Kidney epithelial cell (primary cell): Measurements from ENCODE around the gene HDAC1. TPM values are rescaled to one million over a fixed set of nuclear protein-coding genes. Genes with fewer than 3 reads are reported as not detected.

ENCODE experiments used
- DNase-seq: peaks from one replicate; pipeline ENCODE4 v3.0.0-alpha.2; 2010; ENCODE audit warnings: low read depth
- H3K27me3 ChIP-seq: 2 replicates; pipeline ENCODE4 v1.6.0; 2011; ENCODE audit warnings: low read length; ENCODE audit not compliant: control insufficient read depth, insufficient read depth
- H3K36me3 ChIP-seq: 2 replicates; pipeline ENCODE4 v1.5.1; 2011; ENCODE audit warnings: low read length; ENCODE audit not compliant: control insufficient read depth, insufficient read depth
- H3K4me3 ChIP-seq: 2 replicates; pipeline ENCODE4 v1.5.1; 2011; ENCODE audit warnings: low read depth, mild to moderate bottlenecking, control low read depth, low read length
- CTCF ChIP-seq: IDR thresholded peaks from 2 replicates; pipeline ENCODE4 v1.5.1; 2011; ENCODE audit warnings: mild to moderate bottlenecking, moderate library complexity, low read length, control low read depth, inconsistent platforms; ENCODE audit not compliant: insufficient read depth, poor library complexity, severe bottlenecking
- total RNA-seq: library from RNA; depleted of rRNA; stranded (reverse); fragments of >200 nt; gene quantifications from 2 replicates; pipeline ENCODE4 v1.2.3, GENCODE V29; 2015

Gene HDAC1
- total RNA-seq, 1 donor from 2014 or later: 85.7 TPM

DNA sequence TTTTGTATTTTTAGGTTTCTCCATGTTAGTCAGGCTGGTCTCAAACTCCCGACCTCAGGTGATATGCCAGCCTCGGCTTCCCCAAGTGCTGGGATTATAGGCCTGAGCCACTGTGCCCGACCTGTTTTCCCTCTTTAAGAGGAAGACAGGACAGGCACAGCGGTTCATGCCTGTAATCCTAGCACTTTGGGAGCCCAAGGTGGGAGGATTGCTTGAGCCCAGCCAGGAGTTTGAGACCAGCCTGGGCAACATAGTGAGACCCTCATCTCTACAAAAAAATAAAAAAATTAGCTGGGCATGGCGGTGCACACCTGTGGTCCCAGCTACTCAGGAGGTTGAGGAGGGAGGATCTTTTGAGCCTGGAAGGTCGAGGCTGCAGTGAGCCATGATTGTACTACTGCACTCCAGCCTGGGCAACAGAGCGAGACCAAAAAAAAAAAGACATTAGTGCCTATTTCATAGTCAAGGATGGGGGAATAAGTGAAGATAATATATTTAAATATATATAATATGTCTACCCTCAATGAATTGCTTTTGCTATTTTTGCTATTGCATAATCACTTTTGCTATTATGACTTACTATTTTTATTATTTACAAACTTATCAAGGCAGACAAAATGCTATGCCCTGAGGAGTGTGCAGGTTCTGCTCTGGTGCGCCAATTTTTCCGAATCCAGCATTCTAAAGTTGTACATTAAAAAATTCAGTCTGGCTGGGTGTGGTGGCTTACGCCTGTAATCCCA, 26.4 kb downstream of the HDAC1 start:
- DNase-seq: no peak
- TF ChIP-seq CTCF: no peak
- no peaks in the 10 kb centered on the region for H3K36me3 ChIP-seq
- no peaks in the 10 kb centered on the region for H3K27me3 ChIP-seq
- H3K4me3 ChIP-seq: no peak overlapping the region

DNA sequence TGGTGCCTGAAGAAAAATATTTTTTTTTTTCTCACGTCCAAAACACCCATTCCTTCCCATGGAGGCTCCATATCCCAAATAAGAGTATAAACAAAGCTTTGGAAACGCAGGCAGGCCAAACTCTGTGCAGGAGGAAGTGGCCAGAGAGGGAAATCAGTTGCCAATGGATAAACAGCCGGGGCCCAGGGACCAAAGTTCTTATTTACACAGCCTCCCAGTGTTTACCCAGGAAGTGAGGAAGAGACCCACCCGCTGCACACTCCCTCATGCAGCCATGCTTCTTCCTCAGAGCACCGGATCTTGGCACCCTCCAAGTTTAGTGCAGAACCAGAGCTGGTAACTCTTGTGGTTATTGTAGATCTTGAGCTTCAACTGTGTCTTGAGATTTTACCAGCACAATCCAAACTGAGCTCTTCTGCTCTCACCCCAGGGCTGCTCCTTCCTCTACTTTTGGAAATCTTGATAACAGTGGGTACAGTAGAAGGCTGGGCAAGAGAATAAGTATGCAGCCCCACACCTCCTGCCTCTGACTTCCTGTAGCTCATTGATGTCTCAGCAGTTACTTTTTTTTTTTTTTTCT, 29.9 kb downstream of the HDAC1 start:
- TF ChIP-seq CTCF: no peak
- Histone ChIP-seq H3K27me3 (no peaks in the 10 kb centered on the region), H3K36me3 (no peaks in the 10 kb centered on the region), H3K4me3 (no peak overlapping the region)
- DNase-seq: no peak

DNA sequence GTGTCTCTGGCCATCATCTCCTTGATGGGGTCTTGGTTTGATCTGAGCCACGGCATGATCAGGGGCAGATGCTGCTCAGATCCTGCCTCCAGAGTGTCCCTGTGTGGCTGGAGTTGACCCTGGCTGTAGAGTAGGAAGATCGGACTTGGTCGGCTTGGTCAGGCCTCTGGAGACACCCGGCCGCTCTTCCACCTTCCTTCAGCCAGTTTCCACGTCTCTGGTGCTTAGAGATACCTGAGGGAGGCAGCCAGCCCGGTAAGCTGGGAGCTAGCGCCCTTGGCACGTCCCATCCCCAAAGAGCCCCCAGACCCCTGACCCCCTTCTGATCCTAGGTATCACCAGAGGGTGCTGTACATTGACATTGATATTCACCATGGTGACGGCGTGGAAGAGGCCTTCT, 35.3 kb downstream of the HDAC1 start:
- H3K27me3 ChIP-seq: no peaks in the 10 kb centered on the region
- no peak for TF ChIP-seq CTCF
- no peak overlapping the region for H3K4me3 ChIP-seq
- peaks cover 2% of the 10 kb centered on the region for H3K36me3 ChIP-seq
- no peak for DNase-seq

GRCh38 chr1:32329931-32330466, 38.1 kb downstream of the HDAC1 start:
- H3K36me3 ChIP-seq: peaks cover 4% of the 10 kb centered on the region
- DNase-seq: no peak
- no peaks in the 10 kb centered on the region for H3K27me3 ChIP-seq
- H3K4me3 ChIP-seq: no peak overlapping the region
- TF ChIP-seq CTCF: no peak

DNA sequence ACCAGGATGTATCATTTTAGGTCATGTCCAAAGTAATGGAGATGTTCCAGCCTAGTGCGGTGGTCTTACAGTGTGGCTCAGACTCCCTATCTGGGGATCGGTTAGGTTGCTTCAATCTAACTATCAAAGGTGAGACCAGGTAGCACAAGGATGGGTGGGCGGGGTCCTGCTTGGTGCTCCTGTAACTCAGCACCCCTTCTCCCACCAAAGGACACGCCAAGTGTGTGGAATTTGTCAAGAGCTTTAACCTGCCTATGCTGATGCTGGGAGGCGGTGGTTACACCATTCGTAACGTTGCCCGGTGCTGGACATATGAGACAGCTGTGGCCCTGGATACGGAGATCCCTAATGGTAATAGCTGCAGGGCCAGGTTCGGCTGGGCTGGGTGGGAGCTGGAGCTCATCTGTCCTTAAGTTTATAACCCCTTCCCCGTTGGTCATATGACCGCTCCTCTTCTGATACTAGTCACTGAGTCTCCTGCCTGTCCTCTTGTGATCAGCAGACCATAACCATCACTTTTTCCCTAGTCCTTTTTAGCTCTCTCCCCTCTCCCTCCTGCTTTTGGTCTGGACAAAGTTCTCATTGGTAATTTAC, 38.8 kb downstream of the HDAC1 start:
- Histone ChIP-seq H3K36me3 (peaks cover 4% of the 10 kb centered on the region), H3K4me3 (no peak overlapping the region), H3K27me3 (no peaks in the 10 kb centered on the region)
- DNase-seq: no peak
- no peak for TF ChIP-seq CTCF

DNA sequence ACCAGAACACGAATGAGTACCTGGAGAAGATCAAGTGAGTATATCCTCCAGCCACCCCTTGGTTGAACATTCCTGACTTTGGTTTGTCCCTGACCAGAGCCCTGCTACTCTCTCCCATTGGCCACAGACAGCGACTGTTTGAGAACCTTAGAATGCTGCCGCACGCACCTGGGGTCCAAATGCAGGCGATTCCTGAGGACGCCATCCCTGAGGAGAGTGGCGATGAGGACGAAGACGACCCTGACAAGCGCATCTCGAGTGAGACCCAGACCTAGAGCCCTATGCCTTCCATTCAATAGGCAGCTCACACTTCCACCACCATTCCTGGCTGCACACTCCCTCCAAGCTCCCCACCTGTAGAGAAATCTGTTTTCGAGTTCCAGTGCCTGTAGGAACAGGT, 39.7 kb downstream of the HDAC1 start:
- H3K27me3 ChIP-seq: no peaks in the 10 kb centered on the region
- TF ChIP-seq CTCF: no peak
- H3K4me3 ChIP-seq: no peak overlapping the region
- peaks cover 4% of the 10 kb centered on the region for H3K36me3 ChIP-seq
- DNase-seq: no peak
